WTC11 (cell line): ENCODE data around the gene ZNF407.

Experiments
- ATF2 ChIP-seq: sonication (generic); formaldehyde crosslinking; IDR thresholded peaks from 2 replicates; pipeline ENCODE4 v1.8.1; 2022; ENCODE audit warnings: low read depth, missing genetic modification reagents, borderline replicate concordance
- CBFB ChIP-seq: sonication (generic); formaldehyde crosslinking; IDR thresholded peaks from 2 replicates; pipeline ENCODE4 v1.8.1; 2022; ENCODE audit warnings: mild to moderate bottlenecking, low read depth, missing genetic modification reagents
- TF ChIP-seq, protein P1 (sequence below): sonication (generic); formaldehyde crosslinking; IDR thresholded peaks from 2 replicates; pipeline ENCODE4 v1.8.1; 2023; ENCODE audit warnings: mild to moderate bottlenecking, missing genetic modification reagents
- TF ChIP-seq, protein P2 (sequence below): fragments of 200-600 bp; IDR thresholded peaks from 2 replicates; pipeline ENCODE4 v1.8.0; 2022; ENCODE audit warnings: antibody characterized with exemption
- TF ChIP-seq, protein P3 (sequence below): sonication (generic); formaldehyde crosslinking; IDR thresholded peaks from 2 replicates; pipeline ENCODE4 v1.8.1; 2023; ENCODE audit warnings: mild to moderate bottlenecking, missing genetic modification reagents, moderate library complexity

DNA sequence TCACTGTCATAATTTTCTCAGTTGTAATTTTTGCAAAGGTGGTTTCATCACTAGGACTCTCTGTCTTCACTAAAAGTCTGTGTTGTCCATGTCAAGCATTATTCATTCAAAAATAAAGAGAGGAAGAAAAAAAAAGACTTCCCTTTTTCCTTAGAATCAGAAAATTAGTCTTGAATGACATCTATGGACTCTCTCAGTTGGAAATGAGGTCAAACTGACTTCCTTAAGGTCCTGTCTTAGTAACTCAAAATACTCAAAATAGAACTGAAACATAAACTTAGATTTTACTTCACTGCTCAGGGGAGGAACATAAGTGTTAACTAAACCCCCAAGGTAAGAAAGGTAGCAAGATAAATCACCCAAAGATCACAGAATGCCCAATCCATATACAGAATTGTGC is 2.2 kb upstream of the ZNF407 start:
- TF ChIP-seq ATF2 (CRISPR knock-in tag) = no peak
- TF ChIP-seq, protein P1, sequence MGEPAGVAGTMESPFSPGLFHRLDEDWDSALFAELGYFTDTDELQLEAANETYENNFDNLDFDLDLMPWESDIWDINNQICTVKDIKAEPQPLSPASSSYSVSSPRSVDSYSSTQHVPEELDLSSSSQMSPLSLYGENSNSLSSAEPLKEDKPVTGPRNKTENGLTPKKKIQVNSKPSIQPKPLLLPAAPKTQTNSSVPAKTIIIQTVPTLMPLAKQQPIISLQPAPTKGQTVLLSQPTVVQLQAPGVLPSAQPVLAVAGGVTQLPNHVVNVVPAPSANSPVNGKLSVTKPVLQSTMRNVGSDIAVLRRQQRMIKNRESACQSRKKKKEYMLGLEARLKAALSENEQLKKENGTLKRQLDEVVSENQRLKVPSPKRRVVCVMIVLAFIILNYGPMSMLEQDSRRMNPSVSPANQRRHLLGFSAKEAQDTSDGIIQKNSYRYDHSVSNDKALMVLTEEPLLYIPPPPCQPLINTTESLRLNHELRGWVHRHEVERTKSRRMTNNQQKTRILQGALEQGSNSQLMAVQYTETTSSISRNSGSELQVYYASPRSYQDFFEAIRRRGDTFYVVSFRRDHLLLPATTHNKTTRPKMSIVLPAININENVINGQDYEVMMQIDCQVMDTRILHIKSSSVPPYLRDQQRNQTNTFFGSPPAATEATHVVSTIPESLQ (CRISPR knock-in tag) = no peak
- TF ChIP-seq, protein P2, sequence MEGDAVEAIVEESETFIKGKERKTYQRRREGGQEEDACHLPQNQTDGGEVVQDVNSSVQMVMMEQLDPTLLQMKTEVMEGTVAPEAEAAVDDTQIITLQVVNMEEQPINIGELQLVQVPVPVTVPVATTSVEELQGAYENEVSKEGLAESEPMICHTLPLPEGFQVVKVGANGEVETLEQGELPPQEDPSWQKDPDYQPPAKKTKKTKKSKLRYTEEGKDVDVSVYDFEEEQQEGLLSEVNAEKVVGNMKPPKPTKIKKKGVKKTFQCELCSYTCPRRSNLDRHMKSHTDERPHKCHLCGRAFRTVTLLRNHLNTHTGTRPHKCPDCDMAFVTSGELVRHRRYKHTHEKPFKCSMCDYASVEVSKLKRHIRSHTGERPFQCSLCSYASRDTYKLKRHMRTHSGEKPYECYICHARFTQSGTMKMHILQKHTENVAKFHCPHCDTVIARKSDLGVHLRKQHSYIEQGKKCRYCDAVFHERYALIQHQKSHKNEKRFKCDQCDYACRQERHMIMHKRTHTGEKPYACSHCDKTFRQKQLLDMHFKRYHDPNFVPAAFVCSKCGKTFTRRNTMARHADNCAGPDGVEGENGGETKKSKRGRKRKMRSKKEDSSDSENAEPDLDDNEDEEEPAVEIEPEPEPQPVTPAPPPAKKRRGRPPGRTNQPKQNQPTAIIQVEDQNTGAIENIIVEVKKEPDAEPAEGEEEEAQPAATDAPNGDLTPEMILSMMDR = no peak
- TF ChIP-seq, protein P3, sequence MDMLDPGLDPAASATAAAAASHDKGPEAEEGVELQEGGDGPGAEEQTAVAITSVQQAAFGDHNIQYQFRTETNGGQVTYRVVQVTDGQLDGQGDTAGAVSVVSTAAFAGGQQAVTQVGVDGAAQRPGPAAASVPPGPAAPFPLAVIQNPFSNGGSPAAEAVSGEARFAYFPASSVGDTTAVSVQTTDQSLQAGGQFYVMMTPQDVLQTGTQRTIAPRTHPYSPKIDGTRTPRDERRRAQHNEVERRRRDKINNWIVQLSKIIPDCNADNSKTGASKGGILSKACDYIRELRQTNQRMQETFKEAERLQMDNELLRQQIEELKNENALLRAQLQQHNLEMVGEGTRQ = no peak
- no peak for TF ChIP-seq CBFB
